Measurements from ENCODE around the gene MYO5C. TPM values are rescaled to one million over a fixed set of nuclear protein-coding genes. Genes with fewer than 3 reads are reported as not detected.

Gene MYO5C
- total and polyA plus RNA-seq, 2 of the 13 experiments (the other 11 are each of a cell fraction or from before 2014, with no cell fraction given), result 15.7 to 23.7 TPM

DNA sequence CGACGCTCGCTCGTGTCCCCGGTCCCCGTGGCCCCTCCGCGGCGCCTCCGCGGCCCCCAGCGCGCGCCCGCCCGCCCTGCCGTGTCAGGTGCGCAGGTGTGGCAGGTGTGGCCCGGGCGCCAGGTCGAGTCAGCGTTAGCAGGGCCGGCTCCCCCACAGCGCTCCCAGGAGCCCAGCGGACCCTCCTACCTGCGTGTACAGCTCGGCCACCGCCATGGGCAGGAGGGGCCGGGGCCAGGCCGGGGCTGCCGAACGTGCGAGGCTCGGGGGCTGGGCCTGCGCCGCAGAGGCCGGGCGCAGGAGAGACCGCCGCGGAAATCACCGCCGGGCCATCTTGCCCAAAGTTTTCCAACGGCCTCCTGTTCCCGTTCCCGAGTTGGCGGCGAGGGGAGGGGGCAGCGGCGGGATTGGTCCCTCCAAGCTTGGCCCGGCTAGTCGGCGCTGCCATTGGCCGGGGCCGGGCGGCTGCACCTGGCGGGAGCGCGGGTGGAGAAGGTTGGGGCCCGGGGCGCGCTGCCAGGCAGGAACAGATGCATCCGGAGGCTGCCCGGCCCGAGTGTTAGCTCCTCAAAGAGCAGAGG lies at the start of gene MYO5C (continued):
- TF ChIP-seq TBX2 (CRISPR knock-in tag; IDR thresholded peaks at IDR 0.05; ENCODE audit: borderline replicate concordance) (peak; percentile 42; the same call in 1 of the 2 replicates), ZNF552 (CRISPR knock-in tag; IDR thresholded peaks at IDR 0.05; ENCODE audit: borderline replicate concordance) (no peak), EZH2 (conservative IDR thresholded peaks at IDR 0.05; ENCODE audit: low read depth, low read length) (no peak), SP1 (IDR thresholded peaks at IDR 0.05) (no peak), SP1 (CRISPR knock-in tag; IDR thresholded peaks at IDR 0.05) (peak; percentile 18; the same call in 1 of the 2 replicates), SOX5 (CRISPR knock-in tag; IDR thresholded peaks at IDR 0.05; ENCODE audit: borderline replicate concordance) (peak; percentile 12; the same call in 1 of the 2 replicates), ELF1 (CRISPR knock-in tag; IDR thresholded peaks at IDR 0.05) (no peak), ZNF276 (CRISPR knock-in tag; IDR thresholded peaks at IDR 0.05; ENCODE audit: low read depth) (no peak), POLR2AphosphoS5 (IDR thresholded peaks at IDR 0.05; ENCODE audit: low read depth, low read length) (peak; percentile 64; the same call in 1 of the 2 replicates), YY1 (IDR thresholded peaks at IDR 0.05; ENCODE audit: insufficient read depth, insufficient replicate concordance, low read depth, low read length) (peak; percentile 85), SALL1 (CRISPR knock-in tag; IDR thresholded peaks at IDR 0.05) (peak; percentile 66; the same call in 1 of the 2 replicates), ZBTB34 (CRISPR knock-in tag; IDR thresholded peaks at IDR 0.05) (0 out of 2 replicates have a peak, but pooled peaks have one; percentile 50), ZSCAN31 (CRISPR knock-in tag; IDR thresholded peaks at IDR 0.05; ENCODE audit: low read depth) (peak; percentile 40; the same call in 1 of the 2 replicates), DR1 (CRISPR knock-in tag; IDR thresholded peaks at IDR 0.05) (peak; percentile 76), ZC3H13 (CRISPR knock-in tag; IDR thresholded peaks at IDR 0.05) (peak; percentile 71; the same call in 1 of the 2 replicates), ERF (CRISPR knock-in tag; IDR thresholded peaks at IDR 0.05) (no peak; the same call in 1 of the 2 replicates), NRL (CRISPR knock-in tag; IDR thresholded peaks at IDR 0.05; ENCODE audit: borderline replicate concordance) (no peak), HNRNPL (IDR thresholded peaks at IDR 0.05; ENCODE audit: low read depth, low read length) (peak; percentile 41; the same call in 1 of the 2 replicates), FOXO1 (CRISPR knock-in tag; IDR thresholded peaks at IDR 0.05) (no peak), ZNF430 (CRISPR knock-in tag; IDR thresholded peaks at IDR 0.05) (0 out of 2 replicates have a peak, but pooled peaks have one; percentile 44), ZNF496 (CRISPR knock-in tag; IDR thresholded peaks at IDR 0.05; ENCODE audit: insufficient replicate concordance) (no peak), CHCHD3 (CRISPR knock-in tag; IDR thresholded peaks at IDR 0.05) (no peak)
- TF ChIP-seq, protein P1, sequence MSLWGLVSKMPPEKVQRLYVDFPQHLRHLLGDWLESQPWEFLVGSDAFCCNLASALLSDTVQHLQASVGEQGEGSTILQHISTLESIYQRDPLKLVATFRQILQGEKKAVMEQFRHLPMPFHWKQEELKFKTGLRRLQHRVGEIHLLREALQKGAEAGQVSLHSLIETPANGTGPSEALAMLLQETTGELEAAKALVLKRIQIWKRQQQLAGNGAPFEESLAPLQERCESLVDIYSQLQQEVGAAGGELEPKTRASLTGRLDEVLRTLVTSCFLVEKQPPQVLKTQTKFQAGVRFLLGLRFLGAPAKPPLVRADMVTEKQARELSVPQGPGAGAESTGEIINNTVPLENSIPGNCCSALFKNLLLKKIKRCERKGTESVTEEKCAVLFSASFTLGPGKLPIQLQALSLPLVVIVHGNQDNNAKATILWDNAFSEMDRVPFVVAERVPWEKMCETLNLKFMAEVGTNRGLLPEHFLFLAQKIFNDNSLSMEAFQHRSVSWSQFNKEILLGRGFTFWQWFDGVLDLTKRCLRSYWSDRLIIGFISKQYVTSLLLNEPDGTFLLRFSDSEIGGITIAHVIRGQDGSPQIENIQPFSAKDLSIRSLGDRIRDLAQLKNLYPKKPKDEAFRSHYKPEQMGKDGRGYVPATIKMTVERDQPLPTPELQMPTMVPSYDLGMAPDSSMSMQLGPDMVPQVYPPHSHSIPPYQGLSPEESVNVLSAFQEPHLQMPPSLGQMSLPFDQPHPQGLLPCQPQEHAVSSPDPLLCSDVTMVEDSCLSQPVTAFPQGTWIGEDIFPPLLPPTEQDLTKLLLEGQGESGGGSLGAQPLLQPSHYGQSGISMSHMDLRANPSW (CRISPR knock-in tag; IDR thresholded peaks at IDR 0.05; ENCODE audit: borderline replicate concordance), result no peak
- TF ChIP-seq, protein P2, sequence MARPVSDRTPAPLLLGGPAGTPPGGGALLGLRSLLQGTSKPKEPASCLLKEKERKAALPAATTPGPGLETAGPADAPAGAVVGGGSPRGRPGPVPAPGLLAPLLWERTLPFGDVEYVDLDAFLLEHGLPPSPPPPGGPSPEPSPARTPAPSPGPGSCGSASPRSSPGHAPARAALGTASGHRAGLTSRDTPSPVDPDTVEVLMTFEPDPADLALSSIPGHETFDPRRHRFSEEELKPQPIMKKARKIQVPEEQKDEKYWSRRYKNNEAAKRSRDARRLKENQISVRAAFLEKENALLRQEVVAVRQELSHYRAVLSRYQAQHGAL (CRISPR knock-in tag; IDR thresholded peaks at IDR 0.05; ENCODE audit: not compliant biosample characterization), result no peak
